Urothelium cell line (cell line): ENCODE results near the gene RNH1.
A peak's percentile ranks its signal among the peaks of the same experiment; 100 is the strongest.

ENCODE experiments used
- DNase-seq: peaks from one replicate; pipeline ENCODE4 v3.0.0; 2011; ENCODE audit warnings: low spot score, mixed read lengths
- FAIRE-seq: peaks from 2 replicates; lab custom pipeline; 2011; peaks lifted over from hg19 to GRCh38; lab: Jason Lieb, UNC

RNH1 gene

GRCh38 chr11:460331-461199, 46.5 kb downstream of the RNH1 start:
- DNase-seq = no peak
- FAIRE-seq = no peak

DNA sequence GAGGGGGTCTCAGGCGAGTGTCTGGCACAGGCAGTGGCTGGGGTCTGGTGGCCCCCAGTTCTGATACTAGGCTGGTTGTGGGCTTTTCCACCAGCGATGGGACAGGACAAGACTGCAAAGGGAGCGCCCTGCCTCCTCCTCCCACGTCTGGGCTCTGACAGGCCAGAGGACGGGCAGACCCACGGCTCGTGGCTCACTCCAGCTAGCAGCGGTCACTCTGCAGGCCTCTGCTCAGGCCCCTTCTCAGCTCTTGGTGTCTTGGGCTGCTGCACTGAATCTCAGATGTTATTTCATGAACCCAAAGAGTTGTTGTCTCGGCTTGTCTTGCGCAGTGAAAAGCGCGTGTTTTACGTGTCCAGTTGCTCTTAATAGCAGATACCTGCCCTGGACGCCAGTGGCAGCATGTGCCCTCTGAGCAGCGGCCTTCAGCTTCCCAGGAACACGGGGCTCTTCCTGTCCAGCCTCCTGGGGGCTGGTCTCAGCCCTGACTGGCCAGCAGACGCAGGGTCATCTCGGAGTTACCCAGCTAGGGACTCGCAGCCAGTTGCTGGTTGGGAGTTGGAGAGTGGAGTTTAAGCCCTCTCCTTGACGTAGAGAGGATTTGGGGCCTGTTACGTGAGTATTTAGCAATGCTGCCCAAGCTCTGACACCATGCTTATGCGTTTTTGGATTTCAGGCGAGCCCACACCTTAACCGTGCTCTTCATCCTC, 47.4 kb downstream of the RNH1 start:
- no peak for FAIRE-seq
- DNase-seq = no peak

GRCh38 chr11:457111-457760, 49.8 kb downstream of the RNH1 start:
- no peak for DNase-seq
- no peak for FAIRE-seq

GRCh38 chr11:456533-456932, 50.5 kb downstream of the RNH1 start:
- FAIRE-seq (no peak), DNase-seq (no peak)

DNA sequence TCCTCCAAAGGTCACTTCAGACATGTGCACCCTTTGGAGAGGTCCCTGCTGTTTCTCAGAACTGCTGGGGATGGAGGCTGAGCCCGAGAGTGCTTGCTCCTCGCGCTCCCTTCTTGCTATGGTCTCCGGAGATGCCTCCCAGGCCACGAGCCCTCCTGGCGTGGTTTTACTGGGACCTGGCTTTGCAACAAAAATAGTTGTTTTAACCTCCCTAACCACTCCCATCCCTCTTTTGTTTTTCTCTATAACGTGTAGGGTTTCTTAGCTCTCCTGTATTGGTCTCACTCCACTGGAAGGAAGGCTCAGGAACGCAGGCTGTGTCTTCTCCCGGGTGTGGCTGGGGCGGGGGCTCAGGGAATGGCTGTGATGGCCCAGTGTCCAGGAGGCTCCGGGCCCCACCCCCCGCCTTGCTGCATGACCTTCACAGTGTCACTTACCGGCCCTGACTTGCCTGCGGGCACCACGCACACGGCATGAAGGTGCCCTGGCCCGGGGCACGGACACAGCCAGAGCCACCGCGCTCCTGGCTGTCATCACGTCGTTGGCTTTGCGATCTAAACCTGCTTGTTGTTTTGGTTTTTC, 51.4 kb downstream of the RNH1 start:
- no peak for FAIRE-seq
- DNase-seq = no peak

DNA sequence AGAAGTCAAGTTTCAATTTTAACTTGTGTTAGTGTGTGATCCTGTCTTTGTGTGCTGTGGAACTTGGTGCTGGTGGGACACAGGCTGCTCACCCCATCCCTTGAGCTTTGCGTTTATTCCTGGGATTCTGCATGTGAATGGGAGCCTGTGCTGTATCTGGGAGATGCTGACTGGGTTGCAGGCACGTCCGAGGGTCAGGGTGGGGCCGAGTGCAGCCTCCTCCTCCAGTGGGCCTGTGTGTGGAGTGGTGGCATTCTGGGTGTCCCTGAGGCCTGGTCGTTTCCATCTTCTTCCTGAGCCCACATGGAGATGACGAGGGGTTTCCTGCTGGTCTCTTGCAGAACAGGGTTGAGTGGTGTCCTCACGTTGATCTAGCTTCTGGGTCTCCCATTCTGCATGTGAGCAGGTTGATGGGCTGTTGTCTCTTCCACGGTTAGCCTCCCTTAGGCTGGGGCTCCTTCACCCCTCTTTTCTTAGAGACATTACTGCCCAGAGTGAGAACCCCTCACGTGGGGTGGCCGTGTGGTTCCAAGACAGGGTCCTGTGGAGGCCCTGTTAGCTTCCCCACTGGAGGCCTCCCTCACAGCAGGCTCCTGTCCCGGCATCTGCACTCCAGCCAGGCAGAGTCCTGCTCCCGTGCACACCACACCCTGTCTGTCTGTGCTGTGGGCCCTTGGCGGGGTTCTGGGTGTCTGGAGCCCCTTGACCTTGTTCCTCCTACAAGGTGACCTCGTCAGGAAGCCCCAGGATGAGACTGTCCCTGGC, 52.1 kb downstream of the RNH1 start:
- DNase-seq (no peak), FAIRE-seq (no peak)

DNA sequence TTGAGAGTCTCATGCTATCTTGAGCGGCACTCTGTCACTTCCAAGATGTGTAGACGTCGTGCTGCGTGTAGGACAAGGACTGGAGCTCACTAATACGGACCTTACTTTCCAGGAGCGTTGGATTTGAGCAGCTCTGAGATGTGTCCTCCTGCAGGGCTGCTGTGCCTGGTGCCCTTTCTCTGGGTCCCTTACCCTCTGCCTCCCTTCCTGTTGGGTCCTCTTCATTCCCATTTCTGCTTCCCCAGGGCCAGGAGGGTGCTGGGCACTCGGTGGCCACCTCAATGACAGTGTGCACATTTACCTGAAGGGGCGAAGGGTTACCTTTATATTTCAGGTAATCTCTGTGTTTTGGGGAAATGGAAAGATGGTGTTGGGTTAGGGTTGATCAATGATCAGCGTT, 53.0 kb downstream of the RNH1 start:
- DNase-seq (no peak), FAIRE-seq (no peak)

DNA sequence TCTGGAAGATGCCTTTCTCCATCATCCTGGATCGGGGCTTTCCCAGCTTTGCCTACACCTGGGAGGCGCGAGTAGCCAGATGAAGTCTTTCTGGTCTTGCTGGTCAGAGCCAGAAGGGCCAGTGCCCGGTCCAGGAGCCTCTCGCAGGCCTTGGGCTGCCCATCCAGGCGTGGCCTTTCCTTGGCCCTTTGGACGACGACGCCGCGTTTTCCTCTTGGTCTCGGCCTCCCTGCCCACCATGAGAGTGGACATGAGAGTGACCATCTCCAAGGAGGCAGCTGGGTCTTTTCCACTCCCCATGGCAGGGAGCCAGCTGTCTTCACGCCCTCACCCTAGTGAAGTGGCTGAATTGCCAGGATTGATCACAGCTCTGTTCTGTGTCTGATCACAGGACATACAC, 53.5 kb downstream of the RNH1 start:
- DNase-seq = no peak
- FAIRE-seq = no peak

GRCh38 chr11:452916-453527, 54.0 kb downstream of the RNH1 start:
- DNase-seq (no peak), FAIRE-seq (no peak)

- FAIRE-seq (no peak), DNase-seq (no peak)
Measured at GRCh38 chr11:452203-452744, 54.8 kb downstream of the RNH1 start.

DNA sequence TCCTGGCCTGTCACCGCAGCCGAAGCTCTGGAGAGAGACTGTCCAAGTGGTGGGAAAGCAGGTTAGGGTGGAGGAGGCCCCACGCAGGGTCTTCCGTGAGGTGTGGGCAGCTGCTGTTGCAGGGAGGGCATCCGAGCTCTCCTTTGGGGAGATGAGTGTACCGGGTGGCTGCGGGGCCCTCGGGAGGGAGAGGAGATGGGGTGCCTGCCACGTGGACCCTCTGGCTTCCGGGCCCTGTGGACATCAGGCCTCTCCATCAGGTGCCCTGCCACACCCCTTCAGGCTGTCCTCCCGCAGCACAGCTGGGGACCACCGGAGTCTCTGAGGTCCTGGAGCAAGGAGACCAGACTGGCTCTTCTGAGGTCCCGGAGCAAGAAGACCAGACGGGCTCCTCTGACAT, 55.3 kb downstream of the RNH1 start:
- no peak for FAIRE-seq
- DNase-seq = no peak

- FAIRE-seq = no peak
- DNase-seq = peak; percentile 33
Measured at GRCh38 chr11:450809-451451, 56.1 kb downstream of the RNH1 start.

GRCh38 chr11:449889-450808, 56.9 kb downstream of the RNH1 start, which contains the start of gene PTDSS2:
PTDSS2 (plus strand) TSS chr11:450279; CDS start chr11:450456, 177 bp downstream.
- FAIRE-seq = peak; percentile 89
- peak; percentile 90 for DNase-seq

DNA sequence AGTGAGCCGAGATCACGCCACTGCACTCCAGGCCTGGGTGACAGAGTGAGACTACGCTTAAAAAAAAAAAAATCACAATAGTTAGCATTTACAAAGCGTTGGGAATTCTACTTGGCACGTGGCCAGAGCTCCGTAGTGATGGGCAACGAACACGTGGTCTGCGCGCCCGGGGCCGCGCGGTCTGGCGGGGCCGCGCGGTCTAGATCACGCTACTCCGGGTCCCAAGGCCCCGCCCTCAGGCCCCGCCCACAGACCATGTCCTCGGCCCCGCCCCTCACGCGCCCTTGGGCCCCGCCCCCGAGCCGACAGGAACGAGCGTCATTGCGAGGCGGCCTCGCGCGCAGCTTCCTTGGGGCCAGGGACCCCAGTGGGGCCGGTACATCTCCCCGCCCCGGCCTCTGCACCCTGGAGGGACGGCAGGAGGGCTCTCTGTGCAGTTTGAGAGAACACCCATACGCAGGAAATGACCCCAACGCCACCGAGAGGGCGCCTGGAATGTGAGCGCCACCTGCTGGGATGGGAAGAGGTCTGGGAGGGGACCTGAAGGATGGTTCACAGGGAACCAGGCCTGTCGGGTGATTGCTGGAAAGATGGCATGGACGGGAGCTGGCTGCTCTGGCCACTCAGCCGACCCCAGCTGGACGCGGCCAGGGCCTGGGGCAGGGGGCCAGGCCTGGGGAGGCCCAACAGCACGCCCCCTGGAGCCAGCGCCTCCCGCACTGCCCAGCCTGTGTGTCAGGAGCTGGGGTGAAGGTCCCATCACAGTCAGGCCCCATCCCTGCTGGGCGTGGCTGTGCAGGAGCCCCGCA, 58.9 kb downstream of the RNH1 start:
- FAIRE-seq (peak; percentile 13), DNase-seq (peak; percentile 92)

DNA sequence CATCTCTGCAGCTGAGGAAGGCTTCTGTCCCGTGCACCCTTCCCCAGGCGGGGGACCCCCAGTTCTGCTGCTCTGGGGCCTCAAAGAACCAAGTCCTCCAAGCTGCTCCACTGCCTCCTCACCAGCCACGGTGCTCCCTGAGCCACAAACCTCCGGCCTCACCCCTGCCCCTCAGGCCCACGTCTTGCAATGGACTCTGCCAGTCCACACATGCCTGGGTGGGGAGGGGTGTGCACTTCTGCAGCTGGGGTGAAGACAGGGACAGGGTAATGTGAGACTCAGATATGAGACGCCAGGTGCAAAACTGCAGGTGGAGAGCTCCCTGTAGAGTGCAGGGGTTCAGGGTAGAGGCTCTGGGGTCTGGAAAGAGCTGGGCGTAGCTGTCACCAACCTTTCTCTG, 60.2 kb downstream of the RNH1 start:
- DNase-seq (no peak), FAIRE-seq (no peak)

DNA sequence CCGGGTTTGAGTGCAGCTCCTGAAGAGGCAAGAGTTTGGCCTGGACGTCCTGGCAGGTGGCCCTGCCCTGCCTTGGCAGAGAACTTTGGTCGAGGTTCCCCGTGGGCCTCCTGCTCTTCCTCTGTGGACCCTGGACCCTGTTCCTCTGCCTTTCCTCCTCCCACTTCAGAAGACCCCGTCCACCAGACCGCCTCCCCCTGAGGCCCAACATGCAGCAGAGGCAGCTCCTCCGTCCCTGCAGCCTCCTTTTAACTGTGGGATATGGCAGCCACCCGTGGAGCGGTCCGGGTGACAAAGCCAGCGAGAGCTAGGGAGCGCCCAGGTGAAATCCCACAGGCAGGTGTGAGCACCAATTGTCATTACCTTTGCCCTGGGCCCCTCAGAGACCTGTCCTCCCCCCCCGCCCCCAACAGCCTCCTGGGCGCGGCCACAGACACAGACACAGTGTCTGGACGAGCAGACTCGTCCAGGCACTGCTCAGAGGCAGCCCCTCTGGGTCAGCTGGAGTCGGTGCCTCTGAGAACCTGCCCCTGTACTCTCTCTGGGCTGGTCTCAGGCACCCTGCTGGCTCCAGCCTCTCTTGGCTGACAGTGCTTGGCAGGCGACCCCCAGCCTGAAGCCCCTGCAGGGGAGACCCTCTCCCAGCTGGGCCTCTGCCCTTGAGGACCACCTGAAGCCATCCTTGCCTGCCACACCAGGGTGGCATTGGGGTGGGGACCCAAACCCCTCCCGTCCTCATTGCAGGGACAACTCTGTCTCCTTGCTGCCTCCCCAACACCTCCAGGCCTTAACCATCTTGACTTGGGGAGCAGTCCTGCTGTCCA, 61.1 kb downstream of the RNH1 start:
- DNase-seq (no peak), FAIRE-seq (no peak)
